K562 (cell line): Measurements from ENCODE around the gene DNAJC11. TPM values are rescaled to one million over a fixed set of nuclear protein-coding genes. Genes with fewer than 3 reads are reported as not detected.

Source experiments
- ATAC-seq: fragments of 200-7000 bp; cut with Tn5 transposase; 3 replicates; pipeline ENCODE4 v1.9.1; 2020; ENCODE audit warnings: moderate library complexity
- BruUV-seq: library from RNA; stranded (reverse); fragments of 400-500 nt; replicated peaks from 2 replicates; lab custom pipeline; 2021; lab: Mats Ljungman, UMichigan
- CTCF ChIA-PET: fragments of 300-600 bp; formaldehyde crosslinking; extraction: SDS; loops from one replicate; lab custom pipeline; 2021; ENCODE audit warnings: low intra/inter-chr PET ratio; lab: Yijun Ruan, JAX
- POLR2A ChIA-PET: fragments of 300-600, 350-650 bp; sonication (Branson Sonifier 250); formaldehyde crosslinking; extraction: SDS; loops from one replicate; lab custom pipeline; 2021; ENCODE audit warnings: antibody characterized with exemption, inconsistent platforms; lab: Yijun Ruan, JAX
- DNase-seq, 4 experiments: peaks; one replicate each; pipeline versions ENCODE4 v3.0.0 to v3.0.0-alpha.2; 2011 to 2018; ENCODE audit warnings: low spot score in 3 of 4, mixed read lengths in 3 of 4; ENCODE audit errors: extremely low read depth in 1 of 4
- FAIRE-seq: peaks from 2 replicates; lab custom pipeline; 2011; peaks lifted over from hg19 to GRCh38; lab: Jason Lieb, UNC
- H2AFZ ChIP-seq: 2 replicates; pipeline ENCODE4 v1.6.0; 2011; ENCODE audit warnings: low read depth, low read length, control low read depth, inconsistent platforms
- H3K27ac ChIP-seq: fragments of 200-600 bp; 3 replicates; pipeline ENCODE4 v1.8.0; 2011; ENCODE audit warnings: low read depth, mild to moderate bottlenecking, control low read depth, inconsistent platforms, low read length, moderate library complexity, mixed read lengths; ENCODE audit errors: extremely low read depth
- H3K27me3 ChIP-seq, 2 experiments: fragments of 300-600 bp in 1 of 2; 2 replicates in 1 of 2; 3 replicates in 1 of 2; pipeline versions ENCODE4 v1.6.0 to v1.8.0; 2011; ENCODE audit warnings: inconsistent platforms in 2 of 2, low read length in 2 of 2, mild to moderate bottlenecking in 1 of 2, mixed read lengths in 1 of 2, moderate library complexity in 1 of 2; ENCODE audit not compliant: control insufficient read depth in 2 of 2, insufficient read depth in 2 of 2
- H3K36me3 ChIP-seq: fragments of 300-600 bp; 3 replicates; pipeline ENCODE4 v1.8.0; 2011; ENCODE audit warnings: mild to moderate bottlenecking, low read length, inconsistent platforms; ENCODE audit not compliant: control insufficient read depth, insufficient read depth
- H3K4me1 ChIP-seq, 2 experiments: fragments of 200-600 bp in 1 of 2; replicated peaks in 1 of 2; 2 replicates in 1 of 2; 3 replicates in 1 of 2; pipeline versions ENCODE4 v1.5.1 to v1.8.0; 2011; ENCODE audit warnings: inconsistent platforms in 2 of 2, low read length in 2 of 2, mild to moderate bottlenecking in 1 of 2, mixed read lengths in 1 of 2, moderate library complexity in 1 of 2; ENCODE audit not compliant: control insufficient read depth in 2 of 2, insufficient read depth in 2 of 2
- H3K4me2 ChIP-seq: 2 replicates; pipeline ENCODE4 v1.6.1; 2011; ENCODE audit warnings: low read length, control low read depth, inconsistent platforms, mixed read lengths; ENCODE audit not compliant: insufficient read depth
- H3K4me3 ChIP-seq: fragments of 200-600 bp; sonication (generic), shearing (Covaris generic); 2 replicates; pipeline ENCODE4 v1.5.1; 2016; ENCODE audit warnings: control low read depth, inconsistent platforms
- H3K79me2 ChIP-seq: fragments of 200-600 bp; 3 replicates; pipeline ENCODE4 v1.8.0; 2011; ENCODE audit warnings: low read length, inconsistent platforms; ENCODE audit not compliant: control insufficient read depth, insufficient read depth
- H3K9ac ChIP-seq, 2 experiments: 2 replicates each; pipeline versions ENCODE4 v1.6.0 to v1.6.1; 2011; ENCODE audit warnings: low read depth in 2 of 2, low read length in 2 of 2, control low read depth in 1 of 2, inconsistent platforms in 1 of 2, mild to moderate bottlenecking in 1 of 2, mixed read lengths in 1 of 2; ENCODE audit not compliant: insufficient read depth in 1 of 2
- H3K9me1 ChIP-seq: one replicate; pipeline ENCODE4 v1.6.0; 2011; ENCODE audit warnings: inconsistent platforms, mild to moderate bottlenecking, low read length, moderate library complexity; ENCODE audit not compliant: control insufficient read depth, insufficient read depth
- H3K9me3 ChIP-seq: replicated peaks from 2 replicates; pipeline ENCODE4 v1.5.1; 2011; ENCODE audit warnings: low read depth, low read length, inconsistent platforms; ENCODE audit not compliant: control insufficient read depth, insufficient read depth
- H4K20me1 ChIP-seq: replicated peaks from 2 replicates; pipeline ENCODE4 v1.6.1; 2011; ENCODE audit warnings: low read length, inconsistent platforms, mixed read lengths; ENCODE audit not compliant: control insufficient read depth, insufficient read depth
- WHSC1 ChIP-seq: IDR thresholded peaks from one replicate; pipeline ENCODE4 v1.6.1; 2012; ENCODE audit warnings: low read length, control low read depth, inconsistent platforms
- ZBTB33 ChIP-seq: sonication (generic); formaldehyde crosslinking; IDR thresholded peaks from 2 replicates; pipeline ENCODE4 v1.8.1; 2023; ENCODE audit warnings: mild to moderate bottlenecking, missing genetic modification reagents
- ZNF121 ChIP-seq: sonication (generic); formaldehyde crosslinking; conservative IDR thresholded peaks from 2 replicates; pipeline ENCODE4 v1.8.0; 2022; ENCODE audit warnings: missing genetic modification reagents
- ZNF586 ChIP-seq: fragments of 450-650 bp; formaldehyde crosslinking; conservative IDR thresholded peaks from 2 replicates; pipeline ENCODE4 v1.4.0; 2020; ENCODE audit warnings: mild to moderate bottlenecking, moderate library complexity
- WGBS: fragments of 100-300 bp; shearing (Covaris generic); methylation state at CpG from one replicate; pipeline ENCODE4 v1.1.6; 2016; ENCODE audit warnings: low coverage, mixed read lengths; ENCODE audit not compliant: insufficient coverage; ENCODE audit errors: missing lambda C conversion rate; 5-methylcytosine and 5-hydroxymethylcytosine counted together
- in situ Hi-C: fragments of 300-500 bp; cut with MboI; formaldehyde crosslinking; loops from 4 replicates; pipeline ENCODE4 v1.15.0; 2018; ENCODE audit warnings: inconsistent platforms, mixed read lengths
- intact Hi-C: fragments of 100-400 bp; cut with micrococcal nuclease; formaldehyde crosslinking; loops from 2 replicates; pipeline ENCODE4 v1.14.2; 2022
- polyA plus RNA-seq, 8 experiments: library from polyadenylated mRNA; depleted of rRNA in 4 of 8; stranded (reverse) in 5 of 8; unstranded in 3 of 8; fragments of >200 nt; fragmentation: Nextera tagmentation in 2 of 8; fragmentation: Illumina TruSeq in 1 of 8; extraction: Ambion mirVana in 2 of 8; extraction: Trizol in 1 of 8; gene quantifications; 2 replicates each; pipeline versions ENCODE4 v1.2.1 to v1.2.3, GENCODE V29; 2011 to 2014; ENCODE audit warnings: inconsistent platforms in 1 of 8, missing spikeins in 1 of 8
- total RNA-seq, 7 experiments: library from RNA; depleted of rRNA in 6 of 7; stranded (reverse); fragments of >200 nt in 6 of 7; fragmentation: Illumina TruSeq in 2 of 7; extraction: Trizol in 2 of 7; gene quantifications; 2 replicates each; pipeline versions ENCODE4 v1.2.1 to v1.2.3, GENCODE V29; 2011 to 2021; ENCODE audit warnings: low replicate concordance in 1 of 7

DNAJC11 gene
- total and polyA plus RNA-seq, 9 of the 15 experiments (the other 6 are each of a cell fraction or from before 2014, with no cell fraction given): 14.1 to 123 (median 76.6) TPM

- peaks cover 0 to 6% of the 10 kb centered on the region in 2 experiments; a peak in 3 of 5 replicates for H3K4me1 ChIP-seq
- H3K36me3 ChIP-seq: peaks cover 81% of the 10 kb centered on the region
- no peak overlapping the region for H3K27ac ChIP-seq
- no peak overlapping the region for H3K9ac ChIP-seq
- H3K9me1 ChIP-seq: no peaks in the 10 kb centered on the region
- no TSS peak for BruUV-seq
- in situ Hi-C loops (no loop called here), intact Hi-C loops (no loop called here)
- DNase-seq: no peak
- ATAC-seq: no peak
- no peaks in the 10 kb centered on the region; the same call in 1 of the 2 replicates for H4K20me1 ChIP-seq
- 94% methylated on average over 9 of the region's 9 CpGs for WGBS
- FAIRE-seq: no peak
- no peaks in the 10 kb centered on the region for H3K9me3 ChIP-seq
- TF ChIP-seq ZNF586 (CRISPR knock-in tag) (no peak), ZNF121 (CRISPR knock-in tag) (0 out of 2 replicates have a peak, but pooled peaks have one; percentile 23)
- no peak overlapping the region for H3K4me2 ChIP-seq
- ChIA-PET CTCF (no interaction called here), POLR2A (interaction anchor here (0.6 kb wide), 1 partner anchor 12 kb away, joined by 3 read pairs; no protein-coding TSS in a partner anchor)
- H3K4me3 ChIP-seq: no peak overlapping the region
- H2AFZ ChIP-seq: no peak overlapping the region
- H3K79me2 ChIP-seq: peaks cover 24% of the 10 kb centered on the region
- no peaks in the 10 kb centered on the region for H3K27me3 ChIP-seq
Measured at GRCh38 chr1:6668503-6668902, 33.1 kb downstream of the DNAJC11 start.

GRCh38 chr1:6667139-6667538, 34.5 kb downstream of the DNAJC11 start:
- no TSS peak for BruUV-seq
- CTCF ChIA-PET: no interaction called here
- POLR2A ChIA-PET: interaction anchor here (0.5 to 1.9 kb wide), 7 partner anchors 14 to 336 kb away, joined by 3 to 7 read pairs (median 3); no protein-coding TSS in a partner anchor
- Histone ChIP-seq H3K4me1 (peaks cover 0 to 6% of the 10 kb centered on the region in 2 experiments; a peak in 3 of 5 replicates), H3K4me2 (peak overlapping the region; percentile 38; the same call in 1 of the 2 replicates), H3K27me3 (no peaks in the 10 kb centered on the region), H3K36me3 (peaks cover 82% of the 10 kb centered on the region), H4K20me1 (no peaks in the 10 kb centered on the region; the same call in 1 of the 2 replicates), H3K27ac (peak overlapping the region; percentile 25; the same call in 1 of the 3 replicates), H3K79me2 (peaks cover 21% of the 10 kb centered on the region), H2AFZ (no peak overlapping the region), H3K9me3 (no peaks in the 10 kb centered on the region), H3K9me1 (no peaks in the 10 kb centered on the region), H3K9ac (peak overlapping the region in 1 of 2 experiments; percentile 79; a peak in 2 of 4 replicates), H3K4me3 (no peak overlapping the region)
- intact Hi-C loops: no loop called here
- DNase-seq (no peak), FAIRE-seq (no peak), ATAC-seq (no peak)
- in situ Hi-C loops: no loop called here
- TF ChIP-seq ZBTB33 (CRISPR knock-in tag) (no peak), WHSC1 (peak; percentile 51)
- WGBS: 99% methylated on average over 6 of the region's 6 CpGs
